Measurements from ENCODE around the gene CPA5.

DNA sequence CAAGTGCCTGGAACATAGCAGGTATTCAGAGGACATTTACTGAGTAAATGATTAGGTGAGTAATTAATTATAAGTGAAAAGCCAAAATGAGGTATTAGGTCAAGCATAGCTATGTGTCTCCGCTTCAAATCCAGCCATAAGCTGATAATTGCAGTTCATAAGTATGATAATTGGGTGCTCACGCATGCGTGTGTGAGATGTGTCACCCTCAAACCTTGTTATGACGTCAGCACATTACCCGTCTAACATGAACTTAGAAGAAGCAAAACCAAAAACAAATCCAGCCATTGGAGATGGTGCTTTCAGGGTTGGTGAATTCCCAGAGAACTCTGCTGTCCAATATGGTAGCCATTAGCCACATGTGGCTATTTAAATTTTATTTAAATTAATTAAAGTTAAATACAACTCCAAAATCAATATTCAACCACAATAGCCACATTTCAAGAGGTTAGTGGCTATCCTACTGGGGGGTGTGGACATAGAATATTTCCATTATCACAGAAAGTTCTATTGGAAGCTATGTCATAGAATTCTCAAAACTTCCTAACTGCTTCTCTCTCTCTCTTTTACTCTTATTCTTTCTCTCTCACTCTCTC, at the start of gene CPA5:
- TF ChIP-seq POLR2AphosphoS5 (IDR thresholded peaks at IDR 0.05; ENCODE audit: low read depth) = no peak
- TF ChIP-seq, protein P1, sequence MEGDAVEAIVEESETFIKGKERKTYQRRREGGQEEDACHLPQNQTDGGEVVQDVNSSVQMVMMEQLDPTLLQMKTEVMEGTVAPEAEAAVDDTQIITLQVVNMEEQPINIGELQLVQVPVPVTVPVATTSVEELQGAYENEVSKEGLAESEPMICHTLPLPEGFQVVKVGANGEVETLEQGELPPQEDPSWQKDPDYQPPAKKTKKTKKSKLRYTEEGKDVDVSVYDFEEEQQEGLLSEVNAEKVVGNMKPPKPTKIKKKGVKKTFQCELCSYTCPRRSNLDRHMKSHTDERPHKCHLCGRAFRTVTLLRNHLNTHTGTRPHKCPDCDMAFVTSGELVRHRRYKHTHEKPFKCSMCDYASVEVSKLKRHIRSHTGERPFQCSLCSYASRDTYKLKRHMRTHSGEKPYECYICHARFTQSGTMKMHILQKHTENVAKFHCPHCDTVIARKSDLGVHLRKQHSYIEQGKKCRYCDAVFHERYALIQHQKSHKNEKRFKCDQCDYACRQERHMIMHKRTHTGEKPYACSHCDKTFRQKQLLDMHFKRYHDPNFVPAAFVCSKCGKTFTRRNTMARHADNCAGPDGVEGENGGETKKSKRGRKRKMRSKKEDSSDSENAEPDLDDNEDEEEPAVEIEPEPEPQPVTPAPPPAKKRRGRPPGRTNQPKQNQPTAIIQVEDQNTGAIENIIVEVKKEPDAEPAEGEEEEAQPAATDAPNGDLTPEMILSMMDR (conservative IDR thresholded peaks at IDR 0.05; ENCODE audit: low read depth in 2 of 2) = no peak
- TF ChIP-seq EZH2 (IDR thresholded peaks at IDR 0.05; ENCODE audit: low read depth, unreplicated experiment) = no peak
- TF ChIP-seq, protein P2, sequence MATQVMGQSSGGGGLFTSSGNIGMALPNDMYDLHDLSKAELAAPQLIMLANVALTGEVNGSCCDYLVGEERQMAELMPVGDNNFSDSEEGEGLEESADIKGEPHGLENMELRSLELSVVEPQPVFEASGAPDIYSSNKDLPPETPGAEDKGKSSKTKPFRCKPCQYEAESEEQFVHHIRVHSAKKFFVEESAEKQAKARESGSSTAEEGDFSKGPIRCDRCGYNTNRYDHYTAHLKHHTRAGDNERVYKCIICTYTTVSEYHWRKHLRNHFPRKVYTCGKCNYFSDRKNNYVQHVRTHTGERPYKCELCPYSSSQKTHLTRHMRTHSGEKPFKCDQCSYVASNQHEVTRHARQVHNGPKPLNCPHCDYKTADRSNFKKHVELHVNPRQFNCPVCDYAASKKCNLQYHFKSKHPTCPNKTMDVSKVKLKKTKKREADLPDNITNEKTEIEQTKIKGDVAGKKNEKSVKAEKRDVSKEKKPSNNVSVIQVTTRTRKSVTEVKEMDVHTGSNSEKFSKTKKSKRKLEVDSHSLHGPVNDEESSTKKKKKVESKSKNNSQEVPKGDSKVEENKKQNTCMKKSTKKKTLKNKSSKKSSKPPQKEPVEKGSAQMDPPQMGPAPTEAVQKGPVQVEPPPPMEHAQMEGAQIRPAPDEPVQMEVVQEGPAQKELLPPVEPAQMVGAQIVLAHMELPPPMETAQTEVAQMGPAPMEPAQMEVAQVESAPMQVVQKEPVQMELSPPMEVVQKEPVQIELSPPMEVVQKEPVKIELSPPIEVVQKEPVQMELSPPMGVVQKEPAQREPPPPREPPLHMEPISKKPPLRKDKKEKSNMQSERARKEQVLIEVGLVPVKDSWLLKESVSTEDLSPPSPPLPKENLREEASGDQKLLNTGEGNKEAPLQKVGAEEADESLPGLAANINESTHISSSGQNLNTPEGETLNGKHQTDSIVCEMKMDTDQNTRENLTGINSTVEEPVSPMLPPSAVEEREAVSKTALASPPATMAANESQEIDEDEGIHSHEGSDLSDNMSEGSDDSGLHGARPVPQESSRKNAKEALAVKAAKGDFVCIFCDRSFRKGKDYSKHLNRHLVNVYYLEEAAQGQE (IDR thresholded peaks at IDR 0.05; ENCODE audit: unreplicated experiment) = no peak
- TF ChIP-seq ZNF114 (CRISPR knock-in tag; IDR thresholded peaks at IDR 0.05) = no peak
- TF ChIP-seq, protein P3, sequence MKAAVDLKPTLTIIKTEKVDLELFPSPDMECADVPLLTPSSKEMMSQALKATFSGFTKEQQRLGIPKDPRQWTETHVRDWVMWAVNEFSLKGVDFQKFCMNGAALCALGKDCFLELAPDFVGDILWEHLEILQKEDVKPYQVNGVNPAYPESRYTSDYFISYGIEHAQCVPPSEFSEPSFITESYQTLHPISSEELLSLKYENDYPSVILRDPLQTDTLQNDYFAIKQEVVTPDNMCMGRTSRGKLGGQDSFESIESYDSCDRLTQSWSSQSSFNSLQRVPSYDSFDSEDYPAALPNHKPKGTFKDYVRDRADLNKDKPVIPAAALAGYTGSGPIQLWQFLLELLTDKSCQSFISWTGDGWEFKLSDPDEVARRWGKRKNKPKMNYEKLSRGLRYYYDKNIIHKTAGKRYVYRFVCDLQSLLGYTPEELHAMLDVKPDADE (IDR thresholded peaks at IDR 0.05) = no peak
- no peak for TF ChIP-seq CREB1 (CRISPR knock-in tag; IDR thresholded peaks at IDR 0.05; ENCODE audit: low read depth)
- TF ChIP-seq JUNB (IDR thresholded peaks at IDR 0.05; ENCODE audit: unreplicated experiment) = no peak
- TF ChIP-seq EZH2phosphoT487 (IDR thresholded peaks at IDR 0.05; ENCODE audit: unreplicated experiment) = no peak
- TF ChIP-seq STAT1 (IDR thresholded peaks at IDR 0.05; ENCODE audit: unreplicated experiment) = no peak
- TF ChIP-seq, protein P4, sequence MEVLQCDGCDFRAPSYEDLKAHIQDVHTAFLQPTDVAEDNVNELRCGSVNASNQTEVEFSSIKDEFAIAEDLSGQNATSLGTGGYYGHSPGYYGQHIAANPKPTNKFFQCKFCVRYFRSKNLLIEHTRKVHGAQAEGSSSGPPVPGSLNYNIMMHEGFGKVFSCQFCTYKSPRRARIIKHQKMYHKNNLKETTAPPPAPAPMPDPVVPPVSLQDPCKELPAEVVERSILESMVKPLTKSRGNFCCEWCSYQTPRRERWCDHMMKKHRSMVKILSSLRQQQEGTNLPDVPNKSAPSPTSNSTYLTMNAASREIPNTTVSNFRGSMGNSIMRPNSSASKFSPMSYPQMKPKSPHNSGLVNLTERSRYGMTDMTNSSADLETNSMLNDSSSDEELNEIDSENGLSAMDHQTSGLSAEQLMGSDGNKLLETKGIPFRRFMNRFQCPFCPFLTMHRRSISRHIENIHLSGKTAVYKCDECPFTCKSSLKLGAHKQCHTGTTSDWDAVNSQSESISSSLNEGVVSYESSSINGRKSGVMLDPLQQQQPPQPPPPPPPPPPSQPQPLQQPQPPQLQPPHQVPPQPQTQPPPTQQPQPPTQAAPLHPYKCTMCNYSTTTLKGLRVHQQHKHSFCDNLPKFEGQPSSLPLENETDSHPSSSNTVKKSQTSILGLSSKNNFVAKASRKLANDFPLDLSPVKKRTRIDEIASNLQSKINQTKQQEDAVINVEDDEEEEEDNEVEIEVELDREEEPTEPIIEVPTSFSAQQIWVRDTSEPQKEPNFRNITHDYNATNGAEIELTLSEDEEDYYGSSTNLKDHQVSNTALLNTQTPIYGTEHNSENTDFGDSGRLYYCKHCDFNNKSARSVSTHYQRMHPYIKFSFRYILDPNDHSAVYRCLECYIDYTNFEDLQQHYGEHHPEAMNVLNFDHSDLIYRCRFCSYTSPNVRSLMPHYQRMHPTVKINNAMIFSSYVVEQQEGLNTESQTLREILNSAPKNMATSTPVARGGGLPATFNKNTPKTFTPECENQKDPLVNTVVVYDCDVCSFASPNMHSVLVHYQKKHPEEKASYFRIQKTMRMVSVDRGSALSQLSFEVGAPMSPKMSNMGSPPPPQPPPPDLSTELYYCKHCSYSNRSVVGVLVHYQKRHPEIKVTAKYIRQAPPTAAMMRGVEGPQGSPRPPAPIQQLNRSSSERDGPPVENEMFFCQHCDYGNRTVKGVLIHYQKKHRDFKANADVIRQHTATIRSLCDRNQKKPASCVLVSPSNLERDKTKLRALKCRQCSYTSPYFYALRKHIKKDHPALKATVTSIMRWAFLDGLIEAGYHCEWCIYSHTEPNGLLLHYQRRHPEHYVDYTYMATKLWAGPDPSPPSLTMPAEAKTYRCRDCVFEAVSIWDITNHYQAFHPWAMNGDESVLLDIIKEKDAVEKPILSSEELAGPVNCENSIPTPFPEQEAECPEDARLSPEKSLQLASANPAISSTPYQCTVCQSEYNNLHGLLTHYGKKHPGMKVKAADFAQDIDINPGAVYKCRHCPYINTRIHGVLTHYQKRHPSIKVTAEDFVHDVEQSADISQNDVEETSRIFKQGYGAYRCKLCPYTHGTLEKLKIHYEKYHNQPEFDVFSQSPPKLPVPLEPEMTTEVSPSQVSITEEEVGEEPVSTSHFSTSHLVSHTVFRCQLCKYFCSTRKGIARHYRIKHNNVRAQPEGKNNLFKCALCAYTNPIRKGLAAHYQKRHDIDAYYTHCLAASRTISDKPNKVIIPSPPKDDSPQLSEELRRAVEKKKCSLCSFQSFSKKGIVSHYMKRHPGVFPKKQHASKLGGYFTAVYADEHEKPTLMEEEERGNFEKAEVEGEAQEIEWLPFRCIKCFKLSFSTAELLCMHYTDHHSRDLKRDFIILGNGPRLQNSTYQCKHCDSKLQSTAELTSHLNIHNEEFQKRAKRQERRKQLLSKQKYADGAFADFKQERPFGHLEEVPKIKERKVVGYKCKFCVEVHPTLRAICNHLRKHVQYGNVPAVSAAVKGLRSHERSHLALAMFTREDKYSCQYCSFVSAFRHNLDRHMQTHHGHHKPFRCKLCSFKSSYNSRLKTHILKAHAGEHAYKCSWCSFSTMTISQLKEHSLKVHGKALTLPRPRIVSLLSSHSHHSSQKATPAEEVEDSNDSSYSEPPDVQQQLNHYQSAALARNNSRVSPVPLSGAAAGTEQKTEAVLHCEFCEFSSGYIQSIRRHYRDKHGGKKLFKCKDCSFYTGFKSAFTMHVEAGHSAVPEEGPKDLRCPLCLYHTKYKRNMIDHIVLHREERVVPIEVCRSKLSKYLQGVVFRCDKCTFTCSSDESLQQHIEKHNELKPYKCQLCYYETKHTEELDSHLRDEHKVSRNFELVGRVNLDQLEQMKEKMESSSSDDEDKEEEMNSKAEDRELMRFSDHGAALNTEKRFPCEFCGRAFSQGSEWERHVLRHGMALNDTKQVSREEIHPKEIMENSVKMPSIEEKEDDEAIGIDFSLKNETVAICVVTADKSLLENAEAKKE (CRISPR knock-in tag; IDR thresholded peaks at IDR 0.05) = no peak

Data from GM23338 (cell line).